Peyer's patch (tissue), 4 donors: Measurements from ENCODE around the gene ADAMTS12.

Experiments
- POLR2A ChIP-seq, 2 donors: fragments of 450-650 bp; IDR thresholded peaks; one replicate each; pipeline ENCODE4 v1.5.1; 2017; ENCODE audit warnings: antibody characterized with exemption in 2 of 2, mild to moderate bottlenecking in 2 of 2, moderate library complexity in 2 of 2
- TF ChIP-seq, protein P1 (sequence below), 6 experiments: fragments of 450-650 bp in 4 of 6; fragments of 200-600 bp in 2 of 6; sonication (generic) in 1 of 6; IDR thresholded peaks; one replicate each; pipeline ENCODE4 v1.5.1; 2017 to 2019; ENCODE audit warnings: antibody characterized with exemption in 6 of 6, mild to moderate bottlenecking in 3 of 6, moderate library complexity in 1 of 6

DNA sequence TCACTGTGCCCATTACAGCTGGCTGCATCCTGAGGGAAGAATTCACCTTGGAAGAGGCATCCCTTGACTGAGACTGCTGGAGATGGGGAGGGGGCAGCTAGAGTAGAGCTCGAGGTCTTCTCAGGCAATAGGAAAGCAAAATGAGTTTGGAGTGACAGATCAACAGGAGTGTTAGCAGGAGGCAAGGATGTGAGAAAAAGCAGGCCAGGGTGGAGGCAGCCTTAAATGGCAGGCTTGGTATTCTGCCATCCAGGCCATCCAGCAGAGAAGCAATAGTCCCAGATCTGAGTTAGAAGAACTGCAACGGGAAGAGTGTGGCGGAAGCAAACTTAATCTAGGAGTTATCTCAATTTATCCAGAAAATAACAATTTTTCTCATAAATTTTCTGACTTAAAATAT lies 6.1 kb downstream of the ADAMTS12 start:
- TF ChIP-seq, protein P1, sequence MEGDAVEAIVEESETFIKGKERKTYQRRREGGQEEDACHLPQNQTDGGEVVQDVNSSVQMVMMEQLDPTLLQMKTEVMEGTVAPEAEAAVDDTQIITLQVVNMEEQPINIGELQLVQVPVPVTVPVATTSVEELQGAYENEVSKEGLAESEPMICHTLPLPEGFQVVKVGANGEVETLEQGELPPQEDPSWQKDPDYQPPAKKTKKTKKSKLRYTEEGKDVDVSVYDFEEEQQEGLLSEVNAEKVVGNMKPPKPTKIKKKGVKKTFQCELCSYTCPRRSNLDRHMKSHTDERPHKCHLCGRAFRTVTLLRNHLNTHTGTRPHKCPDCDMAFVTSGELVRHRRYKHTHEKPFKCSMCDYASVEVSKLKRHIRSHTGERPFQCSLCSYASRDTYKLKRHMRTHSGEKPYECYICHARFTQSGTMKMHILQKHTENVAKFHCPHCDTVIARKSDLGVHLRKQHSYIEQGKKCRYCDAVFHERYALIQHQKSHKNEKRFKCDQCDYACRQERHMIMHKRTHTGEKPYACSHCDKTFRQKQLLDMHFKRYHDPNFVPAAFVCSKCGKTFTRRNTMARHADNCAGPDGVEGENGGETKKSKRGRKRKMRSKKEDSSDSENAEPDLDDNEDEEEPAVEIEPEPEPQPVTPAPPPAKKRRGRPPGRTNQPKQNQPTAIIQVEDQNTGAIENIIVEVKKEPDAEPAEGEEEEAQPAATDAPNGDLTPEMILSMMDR (IDR thresholded peaks at IDR 0.05), result no peak
- no peak for TF ChIP-seq POLR2A (IDR thresholded peaks at IDR 0.05)
